ENCODE measurements around the gene NPY5R.

NPY5R gene

GRCh38 chr4:163330916-163331628 is 12.6 kb upstream of the NPY5R start:
- Histone ChIP-seq H3K36me3 (ENCODE audit: insufficient read depth, low read length) (no peaks in the 10 kb centered on the region), H3K4me2 (ENCODE audit: insufficient read depth, low read length) (no peak overlapping the region), H3K9me3 (ENCODE audit: insufficient read depth, low read length, severe bottlenecking) (peaks cover 9% of the 10 kb centered on the region), H4K20me1 (ENCODE audit: insufficient read depth, low read length) (no peaks in the 10 kb centered on the region), H3K79me2 (ENCODE audit: insufficient read depth, low read length) (no peaks in the 10 kb centered on the region), H3K9ac (ENCODE audit: low read depth, low read length) (no peak overlapping the region), H2AFZ (ENCODE audit: low read depth, low read length) (no peak overlapping the region), H3K4me1 (ENCODE audit: insufficient read depth, low read length) (no peaks in the 10 kb centered on the region), H3K27me3 (ENCODE audit: insufficient read depth, low read length, poor library complexity) (no peaks in the 10 kb centered on the region), H3K4me3 (ENCODE audit: low read depth in 1 of 2, low read length in 2 of 2) (no peak overlapping the region), H3K27ac (ENCODE audit: low read length) (no peak overlapping the region)
- ATAC-seq (ENCODE audit: insufficient read depth, low read depth): no peak
- TF ChIP-seq EZH2 (IDR thresholded peaks at IDR 0.05; ENCODE audit: borderline replicate concordance, low read depth, low read length, severe bottlenecking): no peak
- TF ChIP-seq, protein P1, sequence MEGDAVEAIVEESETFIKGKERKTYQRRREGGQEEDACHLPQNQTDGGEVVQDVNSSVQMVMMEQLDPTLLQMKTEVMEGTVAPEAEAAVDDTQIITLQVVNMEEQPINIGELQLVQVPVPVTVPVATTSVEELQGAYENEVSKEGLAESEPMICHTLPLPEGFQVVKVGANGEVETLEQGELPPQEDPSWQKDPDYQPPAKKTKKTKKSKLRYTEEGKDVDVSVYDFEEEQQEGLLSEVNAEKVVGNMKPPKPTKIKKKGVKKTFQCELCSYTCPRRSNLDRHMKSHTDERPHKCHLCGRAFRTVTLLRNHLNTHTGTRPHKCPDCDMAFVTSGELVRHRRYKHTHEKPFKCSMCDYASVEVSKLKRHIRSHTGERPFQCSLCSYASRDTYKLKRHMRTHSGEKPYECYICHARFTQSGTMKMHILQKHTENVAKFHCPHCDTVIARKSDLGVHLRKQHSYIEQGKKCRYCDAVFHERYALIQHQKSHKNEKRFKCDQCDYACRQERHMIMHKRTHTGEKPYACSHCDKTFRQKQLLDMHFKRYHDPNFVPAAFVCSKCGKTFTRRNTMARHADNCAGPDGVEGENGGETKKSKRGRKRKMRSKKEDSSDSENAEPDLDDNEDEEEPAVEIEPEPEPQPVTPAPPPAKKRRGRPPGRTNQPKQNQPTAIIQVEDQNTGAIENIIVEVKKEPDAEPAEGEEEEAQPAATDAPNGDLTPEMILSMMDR (IDR thresholded peaks at IDR 0.05; ENCODE audit: borderline replicate concordance, extremely low read depth, low read length, poor library complexity, severe bottlenecking): no peak
- DNase-seq: no peak

GRCh38 chr4:163331629-163332376 is 11.9 kb upstream of the NPY5R start:
- H3K27ac ChIP-seq (ENCODE audit: low read length): no peak overlapping the region
- no peak overlapping the region for H3K4me3 ChIP-seq (ENCODE audit: low read depth in 1 of 2, low read length in 2 of 2)
- no peaks in the 10 kb centered on the region for H3K79me2 ChIP-seq (ENCODE audit: insufficient read depth, low read length)
- TF ChIP-seq EZH2 (IDR thresholded peaks at IDR 0.05; ENCODE audit: borderline replicate concordance, low read depth, low read length, severe bottlenecking): no peak
- TF ChIP-seq, protein P1 (IDR thresholded peaks at IDR 0.05; ENCODE audit: borderline replicate concordance, extremely low read depth, low read length, poor library complexity, severe bottlenecking): no peak
- H4K20me1 ChIP-seq (ENCODE audit: insufficient read depth, low read length): no peaks in the 10 kb centered on the region
- no peak overlapping the region for H2AFZ ChIP-seq (ENCODE audit: low read depth, low read length)
- H3K9me3 ChIP-seq (ENCODE audit: insufficient read depth, low read length, severe bottlenecking): peaks cover 9% of the 10 kb centered on the region
- no peaks in the 10 kb centered on the region for H3K27me3 ChIP-seq (ENCODE audit: insufficient read depth, low read length, poor library complexity)
- ATAC-seq (ENCODE audit: insufficient read depth, low read depth) (no peak), DNase-seq (no peak)
- H3K9ac ChIP-seq (ENCODE audit: low read depth, low read length): no peak overlapping the region
- H3K4me1 ChIP-seq (ENCODE audit: insufficient read depth, low read length): no peaks in the 10 kb centered on the region
- H3K36me3 ChIP-seq (ENCODE audit: insufficient read depth, low read length): no peaks in the 10 kb centered on the region
- H3K4me2 ChIP-seq (ENCODE audit: insufficient read depth, low read length): no peak overlapping the region

DNA sequence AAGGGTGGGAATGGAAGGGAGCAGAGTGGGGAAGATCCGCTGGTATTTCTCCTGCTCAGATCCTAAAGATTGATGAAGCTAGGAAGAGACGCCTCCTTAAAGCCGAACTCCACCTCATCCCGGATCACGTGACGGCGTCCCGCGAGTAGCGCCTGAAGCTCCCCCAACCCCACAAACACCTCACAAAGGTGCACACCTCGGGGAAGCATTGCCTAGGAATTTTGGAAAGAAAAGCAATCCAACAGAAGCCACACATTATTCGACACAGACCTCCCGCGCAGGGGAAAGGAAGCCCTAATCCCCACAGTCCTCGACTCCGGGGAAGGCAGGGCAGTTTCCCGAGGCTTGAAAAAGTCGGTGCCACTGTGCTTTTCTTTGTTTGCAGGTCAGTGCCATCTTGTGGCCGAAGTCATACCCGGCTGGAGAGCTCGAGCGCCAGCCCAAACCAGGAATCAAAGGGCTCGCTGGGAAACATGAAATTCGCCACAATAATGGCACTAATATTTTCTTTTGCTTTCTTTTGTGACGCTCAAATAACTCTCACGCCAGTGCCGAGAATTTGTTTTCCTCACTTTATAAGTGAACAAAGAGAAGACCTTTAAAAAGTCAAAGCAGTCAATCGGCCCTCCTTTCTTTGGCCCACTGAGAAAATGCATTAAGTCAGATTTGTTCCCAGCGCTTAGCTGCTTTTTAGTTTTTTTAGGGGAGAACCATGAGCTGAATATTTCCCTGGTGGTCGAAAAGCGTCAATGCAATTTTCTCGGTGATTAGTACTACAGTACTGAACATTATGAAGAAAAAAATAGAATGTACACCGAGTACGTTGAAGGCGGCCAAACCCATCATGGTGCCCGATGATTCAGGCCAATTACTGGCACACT is 10.9 kb upstream of the NPY5R start, which contains the start of gene NPY1R:
Gene NPY1R, minus strand, starts transcription at position 71 of the 881 bp plus-strand sequence. CDS start 6,042 bp downstream, outside the sequence.
- no peak for TF ChIP-seq EZH2 (IDR thresholded peaks at IDR 0.05; ENCODE audit: borderline replicate concordance, low read depth, low read length, severe bottlenecking)
- TF ChIP-seq, protein P1 (IDR thresholded peaks at IDR 0.05; ENCODE audit: borderline replicate concordance, extremely low read depth, low read length, poor library complexity, severe bottlenecking): peak; percentile 21
- no peak within 1 kb of the TSS for H3K4me3 ChIP-seq (ENCODE audit: low read depth in 1 of 2, low read length in 2 of 2)
- no peaks in the 10 kb centered on the region for H3K27me3 ChIP-seq (ENCODE audit: insufficient read depth, low read length, poor library complexity)
- H3K36me3 ChIP-seq (ENCODE audit: insufficient read depth, low read length): no peaks in the 10 kb centered on the region
- ATAC-seq (ENCODE audit: insufficient read depth, low read depth): no peak
- DNase-seq: no peak
- no peak within 1 kb of the TSS for H3K4me2 ChIP-seq (ENCODE audit: insufficient read depth, low read length)
- no peaks in the 10 kb centered on the region for H3K79me2 ChIP-seq (ENCODE audit: insufficient read depth, low read length)
- no peak within 1 kb of the TSS for H2AFZ ChIP-seq (ENCODE audit: low read depth, low read length)
- H4K20me1 ChIP-seq (ENCODE audit: insufficient read depth, low read length): no peaks in the 10 kb centered on the region
- H3K9me3 ChIP-seq (ENCODE audit: insufficient read depth, low read length, severe bottlenecking): peaks cover 9% of the 10 kb centered on the region
- H3K27ac ChIP-seq (ENCODE audit: low read length): no peak within 1 kb of the TSS
- no peaks in the 10 kb centered on the region for H3K4me1 ChIP-seq (ENCODE audit: insufficient read depth, low read length)
- no peak within 1 kb of the TSS for H3K9ac ChIP-seq (ENCODE audit: low read depth, low read length)

All from DND-41 (cell line).